Hematopoietic multipotent progenitor cell (in vitro differentiated cells): Measurements from ENCODE around the gene PRRC2B. TPM values are rescaled to one million over a fixed set of nuclear protein-coding genes. Genes with fewer than 3 reads are reported as not detected.
"Not testable (repeated sequence)": the region's sequence is repeated elsewhere in the genome, so short reads cannot be mapped to it uniquely, and the experiment has no call there.

Experiments
- DNase-seq, 3 donors: peaks; one replicate each; pipeline ENCODE4 v3.0.0-alpha.2; 2011 to 2015; ENCODE audit warnings: low read depth in 2 of 3, low spot score in 2 of 3
- total RNA-seq: library from RNA; depleted of rRNA; stranded (reverse); fragments of >200 nt; gene quantifications from one replicate; pipeline ENCODE4 v1.2.3, GENCODE V29; 2012

PRRC2B gene
- total RNA-seq, 1 donor, result 82.9 TPM

- DNase-seq, result no peak
These were observed 38.9 kb downstream of the PRRC2B start for GRCh38 chr9:131432597-131433301.

DNA sequence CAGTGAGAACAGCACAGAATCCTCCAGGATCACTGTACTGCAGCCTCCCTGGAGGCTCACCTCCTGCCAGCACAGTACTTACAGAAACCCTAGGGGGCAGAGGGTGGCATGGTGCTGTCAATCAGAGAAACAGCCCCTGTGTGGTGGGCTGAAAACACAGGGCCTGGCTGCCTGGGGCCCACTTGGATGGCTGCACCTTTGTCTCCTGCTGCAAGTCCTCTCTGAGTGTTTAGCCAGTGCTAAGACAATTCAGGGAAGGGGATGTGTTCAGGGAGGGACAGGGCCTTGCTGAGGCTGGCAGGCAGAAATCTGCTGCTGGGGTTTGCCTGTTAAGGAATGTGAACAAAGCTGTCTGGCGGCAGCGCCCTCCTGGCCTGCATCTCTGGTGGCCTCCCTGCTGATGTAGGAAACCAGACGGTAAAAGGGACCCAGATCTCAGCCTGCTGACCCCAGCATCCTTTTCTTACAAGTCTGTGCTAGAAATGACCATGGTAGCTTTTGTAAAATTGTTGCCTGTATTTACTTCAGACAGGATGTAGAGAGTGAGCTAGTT, 39.5 kb downstream of the PRRC2B start:
- DNase-seq, result no peak

- no peak for DNase-seq
These were observed 40.8 kb downstream of the PRRC2B start for GRCh38 chr9:131434673-131435072.

DNA sequence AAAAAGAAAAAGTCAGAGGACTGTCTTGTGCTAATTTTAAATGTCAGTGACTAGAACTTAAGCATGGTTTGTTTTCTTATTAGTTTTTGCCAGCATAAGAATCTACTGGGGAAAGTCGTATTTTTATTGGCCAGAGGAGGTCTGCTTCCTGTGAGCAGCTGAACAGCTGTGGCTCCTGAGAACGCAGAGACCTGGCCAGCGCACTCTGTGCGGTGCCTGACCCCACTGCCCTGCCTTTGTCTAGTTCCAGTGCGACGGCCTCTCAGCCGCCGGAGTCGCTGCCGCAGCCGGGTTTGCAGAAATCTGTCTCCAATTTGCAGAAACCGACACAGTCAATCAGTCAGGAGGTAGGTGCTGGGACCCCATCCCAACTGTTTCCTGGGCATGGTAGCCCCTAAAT, 42.5 kb downstream of the PRRC2B start:
- DNase-seq, result no peak

DNA sequence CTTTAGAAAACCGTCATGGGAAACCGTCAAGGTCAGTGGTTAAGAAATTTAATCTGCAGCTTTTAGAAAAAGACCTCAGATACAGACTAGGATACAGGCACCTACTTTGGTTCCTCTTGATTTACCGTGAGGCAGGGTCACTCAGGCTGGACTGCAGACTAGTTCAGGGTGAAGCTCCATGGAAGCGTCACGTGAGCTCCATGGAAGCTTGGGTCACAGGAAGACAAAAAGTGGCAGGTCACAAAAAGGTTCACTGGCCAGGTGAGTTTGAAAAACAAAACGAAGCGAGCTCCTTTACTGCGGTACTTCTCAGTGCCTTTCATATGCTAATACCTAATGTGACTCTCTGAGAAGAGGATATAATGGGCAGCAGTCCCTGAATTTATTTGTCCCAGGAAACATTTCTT, 43.0 kb downstream of the PRRC2B start:
- no peak for DNase-seq

GRCh38 chr9:131438190-131438589, 44.3 kb downstream of the PRRC2B start:
- no peak for DNase-seq

GRCh38 chr9:131439224-131439623, 45.3 kb downstream of the PRRC2B start:
- DNase-seq, result no peak

DNA sequence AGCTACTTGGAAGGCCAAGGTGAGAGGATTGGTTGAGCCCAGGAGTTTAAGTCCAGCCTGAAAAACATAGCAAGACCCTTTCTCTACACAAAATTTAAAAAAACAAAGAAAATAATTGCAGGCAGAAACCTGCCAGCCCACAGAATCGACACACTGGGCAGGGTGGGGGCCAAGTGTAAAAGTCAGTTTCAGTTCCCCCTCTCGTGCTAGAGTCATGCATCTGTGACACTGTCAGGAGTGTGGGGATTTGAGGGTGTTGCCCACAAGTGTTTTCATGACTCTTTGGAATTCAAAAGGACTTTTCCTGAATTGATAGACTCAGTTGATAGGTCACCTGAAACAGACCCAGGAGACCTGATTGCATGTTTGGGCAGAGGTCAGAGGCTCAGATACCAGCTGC, 47.6 kb downstream of the PRRC2B start:
- DNase-seq, result no peak

GRCh38 chr9:131442351-131442750, 48.5 kb downstream of the PRRC2B start:
- DNase-seq, result no peak

GRCh38 chr9:131443648-131444047, 49.8 kb downstream of the PRRC2B start:
- DNase-seq, result no peak

DNA sequence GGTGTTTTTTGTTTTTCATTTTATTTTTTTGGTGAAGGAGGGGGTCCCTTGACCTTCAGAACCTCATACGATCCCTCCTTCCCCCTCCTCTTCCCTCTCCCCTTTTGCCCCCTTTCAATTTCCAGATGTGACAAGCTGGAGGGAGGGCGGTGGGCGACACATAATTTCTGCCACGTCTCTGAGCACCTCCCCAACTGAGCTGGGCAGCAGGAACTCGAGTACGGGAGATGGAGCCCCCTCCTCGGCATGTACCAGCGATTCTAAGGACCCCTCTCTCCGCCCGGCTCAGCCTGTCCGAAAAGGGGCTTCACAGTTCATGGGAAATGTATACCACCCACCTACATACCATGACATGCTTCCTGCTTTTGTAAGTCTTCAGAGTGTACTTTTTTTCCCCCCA, 52.4 kb downstream of the PRRC2B start:
- DNase-seq, result no peak

GRCh38 chr9:131447148-131447547, 53.3 kb downstream of the PRRC2B start:
- DNase-seq, result no peak

DNA sequence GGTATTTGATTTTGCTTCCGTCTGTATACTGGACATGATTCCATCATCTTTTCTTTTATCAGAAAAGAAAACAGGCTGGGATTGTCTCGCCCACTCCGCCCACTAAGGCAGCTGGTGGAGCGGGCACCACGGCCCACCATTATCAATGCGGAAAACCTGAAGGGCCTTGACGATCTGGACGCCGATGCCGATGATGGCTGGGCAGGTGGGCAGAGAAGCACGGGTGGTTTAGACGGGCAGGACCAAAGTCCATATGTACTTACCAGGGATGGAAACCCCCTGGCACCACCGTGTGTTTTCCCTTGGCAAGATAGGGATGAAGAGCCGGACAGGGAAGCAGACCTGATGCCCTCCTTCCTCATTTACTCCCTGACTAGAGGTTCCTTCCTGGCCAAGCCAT, 53.7 kb downstream of the PRRC2B start:
- DNase-seq, result no peak

DNA sequence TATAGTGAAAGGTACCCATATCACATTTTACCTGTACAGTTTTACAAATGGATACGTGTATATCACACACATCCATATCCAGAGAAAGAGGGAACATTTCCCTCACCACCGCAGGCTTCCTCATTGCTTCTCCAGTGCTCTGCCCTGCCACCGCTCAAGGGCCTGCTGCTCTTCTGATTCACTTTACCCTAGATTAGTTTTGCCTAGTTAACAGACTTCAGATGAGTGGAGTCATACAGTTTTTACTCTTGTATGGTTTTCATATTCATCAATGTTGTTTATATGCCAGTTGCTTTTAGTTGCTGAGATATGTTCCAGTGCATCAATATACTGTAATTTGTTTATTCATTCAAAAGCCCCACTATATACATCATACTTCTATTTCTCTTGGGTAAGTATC, 54.9 kb downstream of the PRRC2B start:
- DNase-seq, result no peak

DNA sequence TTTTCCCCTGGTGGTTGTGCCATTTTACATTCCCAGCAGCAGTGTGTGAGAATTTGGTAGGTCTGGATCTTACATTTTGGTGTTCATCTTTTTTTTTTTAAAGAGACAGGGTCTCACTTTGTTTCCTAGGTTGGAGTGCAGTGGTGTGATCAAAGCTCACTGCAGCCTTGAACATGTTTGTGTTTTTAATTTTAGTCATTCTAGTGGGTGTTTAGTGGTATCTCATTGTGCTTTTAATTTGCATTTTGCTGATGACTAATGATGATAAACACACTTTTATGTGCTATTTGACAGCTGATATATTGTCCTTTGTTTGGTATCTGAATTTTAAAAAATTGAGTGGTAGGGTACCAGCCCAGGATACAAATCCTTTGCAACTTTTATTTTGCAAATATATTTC, 55.4 kb downstream of the PRRC2B start:
- DNase-seq, result no peak

DNA sequence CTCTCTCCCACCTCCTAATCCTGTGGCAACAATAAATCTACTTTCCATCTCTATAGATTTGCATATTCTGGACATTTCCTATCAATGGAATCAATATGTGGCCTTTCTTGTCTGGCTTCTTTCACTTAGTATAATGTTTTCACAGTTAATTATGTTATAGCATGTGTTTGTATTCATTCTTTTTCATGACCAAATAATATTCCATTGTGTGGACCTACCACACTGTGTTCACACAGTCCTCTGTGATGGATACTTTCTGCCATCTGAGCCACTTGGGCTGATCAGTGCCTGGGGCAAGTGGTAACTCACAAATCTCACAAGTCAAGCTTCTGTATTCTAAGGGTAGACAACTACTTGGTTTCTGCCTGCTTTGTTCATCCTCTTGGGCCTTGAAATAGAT, 60.1 kb downstream of the PRRC2B start:
- no peak for DNase-seq

- not testable (repeated sequence) for DNase-seq
These were observed 61.8 kb downstream of the PRRC2B start for GRCh38 chr9:131455655-131456054.

GRCh38 chr9:131457746-131458145, 63.9 kb downstream of the PRRC2B start:
- DNase-seq, result no peak

GRCh38 chr9:131459056-131459455, 65.2 kb downstream of the PRRC2B start:
- DNase-seq, result no peak

GRCh38 chr9:131461166-131461565, 67.3 kb downstream of the PRRC2B start:
- DNase-seq, result no peak

DNA sequence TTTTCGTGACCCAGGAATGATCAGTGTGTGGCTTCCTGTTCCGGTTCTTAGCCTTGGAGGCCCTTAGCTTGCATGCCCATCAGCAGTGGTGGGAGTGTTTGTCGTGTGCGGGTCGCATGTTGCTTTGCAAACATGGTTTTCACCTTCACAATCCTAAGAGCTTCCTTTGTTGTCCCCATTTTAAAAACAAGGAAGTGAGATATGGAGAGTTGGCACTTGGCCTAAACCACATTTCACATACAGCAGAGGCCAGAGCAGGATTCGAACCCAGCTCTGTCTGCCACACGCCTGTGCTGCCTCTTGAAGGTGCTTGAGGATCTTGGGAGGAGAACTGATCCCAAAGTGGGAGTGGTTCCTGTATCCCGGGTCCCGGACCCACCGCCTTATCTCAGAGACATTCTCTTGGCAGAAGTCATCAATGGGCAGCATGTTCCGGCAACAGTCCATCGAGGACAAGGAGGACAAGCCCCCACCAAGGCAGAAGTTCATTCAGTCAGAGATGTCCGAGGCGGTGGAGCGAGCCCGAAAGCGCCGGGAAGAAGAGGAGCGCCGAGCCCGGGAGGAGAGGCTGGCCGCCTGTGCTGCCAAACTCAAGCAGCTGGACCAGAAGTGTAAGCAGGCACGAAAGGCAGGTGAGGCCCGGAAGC, 70.6 kb downstream of the PRRC2B start:
- DNase-seq, result peak in 1 of 3 donors; percentile 32

- no peak for DNase-seq
These were observed 71.5 kb downstream of the PRRC2B start for GRCh38 chr9:131465401-131465800.
